ENCODE results near the gene UGT1A9.

Gene UGT1A9

DNA sequence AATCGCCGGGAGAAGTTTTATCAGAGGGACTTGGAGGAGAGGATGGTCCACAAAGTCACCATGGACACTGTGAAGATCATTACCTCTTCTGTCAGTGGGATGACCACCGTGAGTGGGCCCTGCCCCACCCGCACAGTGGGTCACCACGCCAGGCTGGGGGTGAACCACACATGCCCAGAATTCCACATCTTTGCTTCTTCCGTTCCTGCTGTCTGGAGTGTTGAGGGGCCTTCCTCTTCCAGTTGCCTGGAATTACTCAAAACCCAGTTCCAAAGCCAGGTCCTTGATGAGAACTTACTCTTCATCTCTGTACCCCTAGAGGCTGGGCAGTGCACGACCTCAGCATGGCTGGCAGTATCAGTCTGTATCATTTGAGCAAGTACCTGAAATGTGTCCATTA lies 128.5 kb downstream of the UGT1A9 start:
- no peak for DNase-seq

DNA sequence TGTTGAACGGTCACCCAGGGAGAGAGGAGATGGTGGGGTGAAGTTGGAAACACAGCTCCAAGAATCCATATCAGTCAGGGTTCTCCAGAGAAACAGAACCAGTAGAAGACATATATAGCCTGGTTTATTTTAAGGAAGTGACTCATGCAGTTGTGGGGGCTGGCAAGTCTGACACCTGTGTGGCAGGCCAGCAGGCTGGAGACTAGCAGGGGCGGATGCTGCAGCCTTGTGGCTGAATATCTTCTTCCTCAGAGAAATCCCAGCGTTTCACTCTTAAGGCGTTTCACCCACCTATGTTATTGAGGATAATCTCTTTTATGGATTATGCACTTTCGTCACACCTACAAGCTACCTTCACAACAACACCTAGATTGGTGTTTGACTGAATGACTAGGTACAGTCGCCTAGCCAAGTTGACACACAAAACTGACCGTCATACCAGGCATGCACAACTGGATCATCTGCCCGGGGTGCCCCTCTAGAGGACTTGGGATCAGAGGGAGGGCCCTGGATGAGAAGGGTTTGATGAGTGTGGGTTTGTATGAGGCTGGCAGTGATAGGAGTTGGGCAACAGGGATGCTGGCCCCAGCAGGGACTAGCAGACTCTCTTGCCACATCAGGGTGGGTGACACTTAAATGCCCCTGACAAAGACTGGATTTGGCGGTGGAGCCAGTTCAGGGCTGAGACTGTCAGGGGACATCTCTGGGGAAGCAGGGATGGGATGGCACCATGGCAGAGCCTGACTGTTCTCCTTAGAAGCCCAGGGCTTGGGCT lies 129.8 kb downstream of the UGT1A9 start:
- no peak for DNase-seq

DNA sequence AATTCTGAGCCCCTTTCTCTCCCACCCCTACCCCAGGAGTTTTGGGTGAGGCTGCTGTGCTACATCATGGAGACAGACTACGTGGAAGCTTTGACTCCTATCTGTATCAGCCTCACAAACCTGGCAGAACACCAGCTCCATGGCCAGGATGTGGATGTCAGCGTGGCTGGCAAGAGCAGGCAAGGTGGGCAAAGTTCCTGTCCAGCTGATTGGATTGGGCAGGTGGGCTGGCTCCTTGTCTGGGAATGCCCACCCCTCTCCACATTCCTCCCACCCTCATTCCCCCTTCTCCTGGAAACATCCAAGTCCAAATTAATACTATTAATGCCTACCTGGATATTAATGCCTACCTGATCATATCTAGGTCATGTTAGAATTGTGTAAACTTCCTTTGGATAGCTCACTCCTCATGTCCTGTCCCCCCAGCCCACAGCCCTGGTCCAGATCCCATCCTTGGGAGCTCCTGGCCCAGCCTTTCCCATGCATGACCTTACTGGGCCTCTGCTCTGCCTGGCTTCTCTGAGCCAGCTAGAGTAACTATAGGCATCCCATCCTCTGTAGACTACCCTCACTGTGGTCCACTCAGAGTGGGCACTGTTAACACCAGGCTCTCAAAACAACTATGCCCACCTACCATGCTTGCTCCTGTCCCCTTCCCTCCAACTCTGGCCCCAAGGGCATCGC lies 130.6 kb downstream of the UGT1A9 start:
- DNase-seq: no peak

GRCh38 chr2:233803292-233803911 lies 131.7 kb downstream of the UGT1A9 start:
- no peak for DNase-seq

GRCh38 chr2:233803994-233804393 lies 132.3 kb downstream of the UGT1A9 start:
- DNase-seq: no peak

DNA sequence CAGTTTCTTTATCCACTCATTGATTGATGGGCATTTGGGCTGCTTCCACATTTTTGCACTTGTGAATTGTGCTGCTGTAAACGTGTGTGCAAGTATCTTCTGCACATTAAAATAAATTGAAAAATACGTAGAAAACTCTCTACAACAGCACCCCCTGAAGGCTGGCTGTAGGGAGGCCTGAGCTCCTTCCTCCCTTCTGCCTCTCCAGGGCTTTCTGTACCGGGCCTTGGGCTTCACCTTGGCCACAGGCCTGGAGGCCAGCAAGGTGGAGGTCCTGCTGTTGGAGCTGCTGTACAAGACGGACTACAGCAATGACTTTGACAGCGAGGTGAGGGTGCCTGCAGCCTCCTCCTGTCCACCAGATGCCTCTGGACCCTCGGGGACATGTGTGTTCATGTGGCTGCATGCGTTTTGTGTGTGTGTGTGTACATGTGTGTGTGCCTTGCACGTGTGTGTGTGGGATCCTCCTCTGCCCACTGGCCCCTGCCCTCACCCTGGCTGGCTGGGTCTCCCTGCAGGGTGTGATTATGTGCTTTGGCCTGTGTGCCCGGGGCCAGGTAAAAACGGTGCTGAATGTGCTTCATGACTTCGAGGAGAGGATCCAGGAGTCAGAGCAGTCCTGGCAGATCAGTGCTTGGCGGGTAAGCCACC lies 135.6 kb downstream of the UGT1A9 start:
- DNase-seq: no peak

DNA sequence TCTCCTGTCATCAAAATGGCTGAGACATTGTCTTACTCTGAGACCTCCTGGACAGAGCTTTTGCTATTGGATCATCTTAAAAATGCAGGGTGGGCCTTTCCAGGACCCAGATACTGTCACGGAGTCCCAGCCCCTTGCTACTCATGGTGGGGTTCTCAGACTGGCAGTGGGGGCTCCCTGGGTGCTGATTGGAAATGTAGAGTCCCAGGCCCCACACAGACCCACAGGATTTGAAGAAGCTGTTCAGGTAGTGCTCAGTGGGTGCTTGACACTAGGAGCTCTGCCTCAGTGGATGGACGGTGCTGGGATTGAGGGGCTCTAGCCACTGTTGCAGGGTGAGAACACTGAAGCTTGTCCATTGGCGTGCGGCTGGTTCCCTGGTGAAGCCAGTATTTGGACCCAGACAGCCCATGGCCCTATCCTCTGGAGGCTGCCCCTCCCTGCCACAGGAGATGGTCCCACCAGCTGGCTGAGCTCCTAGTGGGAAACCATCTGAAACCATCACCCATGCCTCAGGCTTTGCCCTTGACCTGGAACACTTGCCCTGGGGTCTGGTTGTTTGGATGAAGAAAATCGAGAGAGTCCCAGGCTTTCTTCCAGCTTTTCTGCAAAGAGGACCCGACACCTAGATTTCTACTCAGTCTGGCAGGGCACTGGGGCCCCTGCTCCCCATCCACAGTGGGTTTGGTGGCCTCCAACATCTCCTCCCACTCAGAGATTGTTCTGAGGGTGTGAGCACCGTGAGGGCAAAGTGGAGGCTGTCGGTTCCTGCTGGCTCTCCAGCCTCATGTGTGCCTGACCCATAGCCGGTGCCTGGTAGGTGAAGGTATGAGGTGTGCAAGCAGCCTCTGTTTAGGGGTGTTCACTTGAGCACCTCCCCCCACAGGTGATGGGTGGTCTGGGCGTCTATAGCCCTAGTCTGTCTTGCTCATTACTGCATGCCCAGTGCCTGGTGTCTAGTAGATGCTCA lies 136.6 kb downstream of the UGT1A9 start:
- no peak for DNase-seq

DNA sequence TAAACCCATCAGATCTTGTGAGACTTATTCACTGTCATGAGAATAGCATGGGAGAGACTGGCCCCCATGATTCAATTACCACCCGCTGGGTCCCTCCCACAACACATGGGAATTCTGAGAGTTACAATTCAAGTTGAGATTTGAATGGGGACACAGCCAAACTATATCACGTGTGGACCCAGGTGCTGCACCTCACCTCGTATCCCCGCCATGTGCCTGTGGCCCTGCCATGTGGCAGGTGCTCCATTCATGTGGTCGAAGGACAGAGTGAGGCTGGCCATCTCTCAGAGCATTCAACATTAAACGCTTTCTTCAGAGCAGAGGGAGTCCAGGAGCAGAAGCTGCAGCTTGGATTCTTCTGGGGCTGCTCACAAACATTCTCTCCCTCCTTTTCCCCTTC lies 138.7 kb downstream of the UGT1A9 start:
- DNase-seq: no peak

DNA sequence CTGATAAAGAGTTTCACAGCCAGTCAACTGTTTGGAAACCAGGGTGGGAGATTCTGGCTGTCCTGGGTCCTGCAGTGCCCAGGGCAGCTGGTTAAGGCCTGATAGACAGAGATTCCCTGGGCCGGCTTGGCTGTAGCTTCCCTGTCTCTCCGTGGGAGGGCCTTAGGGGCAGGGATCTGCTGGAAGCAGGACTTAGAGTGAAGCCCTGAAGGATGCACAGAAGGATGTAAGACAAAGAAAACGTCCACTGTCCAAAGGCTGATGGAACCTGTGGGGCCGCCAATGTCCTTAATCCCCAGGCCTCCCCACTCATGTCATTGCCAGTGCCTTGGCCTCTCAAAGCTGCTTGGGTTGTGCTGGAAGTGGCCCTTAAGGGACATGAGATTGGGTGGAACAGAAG lies 139.4 kb downstream of the UGT1A9 start:
- no peak for DNase-seq

- DNase-seq: no peak
Observed at GRCh38 chr2:233811732-233812131, 140.0 kb downstream of the UGT1A9 start.

DNA sequence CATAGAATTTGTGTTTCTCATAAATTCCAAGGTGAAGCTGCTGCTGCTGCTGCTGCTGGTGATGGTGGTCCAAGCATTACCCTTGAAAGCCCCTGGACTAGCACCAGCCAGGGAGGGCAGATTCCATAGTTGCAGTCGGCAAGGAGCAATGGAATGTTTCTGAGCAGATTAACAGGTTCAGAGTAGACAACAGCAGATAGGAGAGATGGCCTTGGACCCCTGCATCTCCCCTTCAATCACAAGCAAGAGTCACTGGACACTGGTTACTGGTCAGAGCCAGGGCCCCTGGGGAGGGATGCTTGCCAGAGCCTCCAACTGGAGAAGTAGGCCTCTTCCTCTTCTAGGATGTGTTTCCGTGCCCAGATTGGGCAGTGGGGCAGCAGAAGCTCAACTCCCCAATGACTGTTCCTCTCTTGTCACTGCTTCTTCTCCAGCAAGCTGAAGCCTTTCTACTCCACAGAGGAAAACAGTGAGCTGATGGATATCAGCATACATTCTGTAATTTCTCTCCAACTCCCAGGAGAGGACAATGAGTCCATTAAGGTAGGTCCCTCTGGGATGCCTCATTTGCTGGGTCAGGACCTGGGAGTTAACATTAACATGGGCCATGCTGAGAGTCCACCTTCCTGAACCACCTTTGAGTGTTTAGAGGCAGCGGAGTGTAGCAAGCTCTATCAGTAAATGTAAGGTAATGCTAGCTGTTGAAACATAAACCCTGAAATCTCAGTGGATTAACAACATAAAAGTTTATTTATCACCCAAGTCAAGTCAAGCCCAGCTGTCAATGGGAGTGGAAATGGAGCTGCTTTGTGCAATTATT lies 141.7 kb downstream of the UGT1A9 start:
- DNase-seq: no peak

DNA sequence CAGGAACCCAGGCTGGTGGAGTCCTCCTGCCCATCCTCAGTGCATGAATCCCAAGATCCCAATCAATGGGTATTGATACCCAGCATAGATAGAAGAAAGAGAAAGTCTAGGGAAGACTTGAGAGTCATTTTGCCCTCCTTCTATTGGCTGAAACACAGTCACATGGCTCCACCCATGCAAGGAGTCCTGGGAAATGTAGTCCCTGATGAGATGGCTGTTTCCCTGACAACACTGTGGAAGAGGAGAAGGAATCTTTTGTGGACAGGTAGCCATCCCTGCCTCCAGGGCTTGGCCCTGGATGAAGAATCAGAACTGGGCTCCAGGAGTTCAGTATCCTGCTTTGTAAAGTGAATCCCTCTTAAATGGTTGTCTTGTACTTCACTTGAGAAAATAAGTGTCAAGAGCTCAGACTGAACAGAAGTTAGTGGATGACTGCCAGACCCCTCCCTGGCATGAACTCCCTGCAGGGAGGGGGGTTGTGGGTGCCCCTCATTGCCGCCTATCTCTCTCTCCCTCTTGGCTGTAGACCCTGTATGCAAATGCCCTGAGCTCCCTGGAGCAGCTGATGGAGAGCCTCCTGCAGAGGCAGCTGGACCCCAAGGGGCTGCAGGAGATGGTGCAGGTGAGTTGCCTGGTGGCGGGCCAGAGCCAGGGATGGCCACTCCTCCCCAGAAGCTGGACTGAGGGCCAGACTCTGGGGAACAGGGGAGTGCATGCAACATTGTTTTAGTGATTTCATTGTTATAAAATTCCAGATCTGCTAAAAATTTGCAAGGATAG lies 142.5 kb downstream of the UGT1A9 start:
- no peak for DNase-seq

GRCh38 chr2:233815861-233816260 lies 144.2 kb downstream of the UGT1A9 start:
- DNase-seq: no peak

DNA sequence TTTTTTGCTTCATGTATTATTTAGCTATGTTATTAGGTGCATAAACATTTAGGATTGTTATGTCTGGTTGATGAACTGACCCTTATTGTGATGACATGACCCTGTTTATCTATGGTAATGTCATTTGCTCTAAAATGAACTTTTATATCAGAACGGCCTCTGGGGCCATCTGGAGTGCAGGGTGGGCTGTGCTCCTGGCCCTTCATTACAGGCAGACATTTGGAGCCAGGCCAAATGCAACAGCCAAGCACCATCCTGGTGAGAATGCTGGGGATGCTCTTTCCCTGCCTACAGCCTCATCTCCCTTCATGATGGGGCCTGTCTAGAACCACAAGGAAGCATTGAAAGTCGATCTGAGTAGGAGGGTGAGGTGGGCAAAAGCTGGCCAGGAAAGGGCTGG lies 144.6 kb downstream of the UGT1A9 start:
- no peak for DNase-seq

GRCh38 chr2:233816771-233817170 lies 145.1 kb downstream of the UGT1A9 start:
- no peak for DNase-seq

- DNase-seq: no peak
Observed at GRCh38 chr2:233817361-233817911, 145.7 kb downstream of the UGT1A9 start.

DNA sequence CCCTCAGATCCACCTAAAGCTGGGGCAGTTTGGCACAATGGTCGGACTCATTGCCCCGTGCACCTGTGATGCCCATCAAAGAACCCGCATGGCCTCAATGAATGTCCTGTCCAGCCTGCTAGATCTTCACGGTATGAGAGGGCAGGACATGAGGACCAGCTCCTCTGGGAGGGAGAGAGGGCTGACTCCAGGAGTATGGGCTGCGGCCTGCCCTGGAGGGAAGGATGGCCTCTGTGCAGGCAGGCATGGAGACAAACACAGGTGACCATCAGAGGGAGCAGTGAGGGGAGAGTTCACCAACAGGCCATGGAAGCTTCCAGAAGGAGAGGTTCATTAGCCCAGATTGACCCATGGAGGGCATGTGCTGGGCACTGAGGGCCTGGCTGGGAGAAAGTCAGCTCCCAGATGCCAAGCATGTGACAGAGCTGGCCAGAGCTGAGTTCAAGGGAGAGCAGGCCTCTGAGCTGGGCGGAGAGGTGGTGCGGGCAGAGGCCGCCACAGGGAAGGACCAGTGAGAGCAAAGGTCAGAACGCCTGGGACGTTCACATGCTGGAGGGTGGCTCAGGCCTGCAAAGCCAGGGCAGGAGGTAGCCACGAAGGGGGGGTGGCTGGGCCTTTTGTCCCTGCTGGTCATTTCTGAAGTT lies 146.4 kb downstream of the UGT1A9 start:
- DNase-seq: no peak

DNA sequence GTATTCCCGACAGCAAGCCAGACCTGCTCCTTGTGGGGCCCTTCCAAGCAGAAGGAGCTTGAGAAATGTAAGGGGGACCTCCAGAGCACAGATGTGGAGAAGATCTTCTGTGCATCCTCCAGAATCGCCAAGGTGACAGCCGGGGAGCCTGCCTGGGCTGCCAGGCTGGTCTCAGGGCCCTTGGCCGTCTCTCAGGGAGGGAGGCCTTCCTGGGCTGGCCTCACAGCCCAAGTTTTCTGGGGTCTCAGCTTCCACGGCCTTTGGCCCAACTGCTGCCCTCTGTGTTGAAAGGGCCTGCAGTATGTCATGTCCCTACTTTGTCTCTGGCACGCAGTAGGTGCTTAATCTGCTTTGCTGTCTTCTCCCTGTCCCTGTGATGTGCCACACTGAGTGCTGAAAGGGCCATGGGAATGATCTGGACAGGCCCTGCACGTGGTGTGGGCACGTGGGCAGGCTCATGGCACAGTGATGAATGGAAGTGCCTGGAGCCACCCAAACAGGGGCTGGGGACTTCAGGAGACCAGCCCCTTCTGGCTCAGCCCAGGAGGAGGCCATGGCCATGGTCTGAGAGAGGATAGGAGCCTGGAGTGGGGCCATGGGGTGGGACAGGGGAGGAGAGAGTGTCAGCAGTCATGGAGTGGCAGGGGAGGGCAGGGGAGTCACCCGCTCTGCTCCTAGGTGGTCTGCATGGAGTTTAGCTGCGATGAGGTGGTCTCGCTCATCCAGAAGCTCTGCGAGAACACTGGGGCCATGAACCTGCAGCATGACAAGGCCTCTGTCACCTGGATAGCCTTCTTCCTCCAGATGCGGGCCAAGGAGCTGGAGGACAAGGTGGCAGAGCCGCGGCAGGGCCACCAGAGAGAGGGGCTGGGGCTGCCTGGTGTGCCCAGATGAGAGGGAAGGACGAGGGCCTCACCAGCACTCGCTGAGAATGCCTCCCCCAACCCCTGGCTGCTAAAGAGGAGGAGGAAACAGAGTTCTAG lies 147.2 kb downstream of the UGT1A9 start:
- DNase-seq: no peak

All from GF-D8 (cell line).